Esophagus muscularis mucosa (tissue), 4 donors: ENCODE data around the gene ANAPC7. TPM values are rescaled to one million over a fixed set of nuclear protein-coding genes. Genes with fewer than 3 reads are reported as not detected.
"Not testable (repeated sequence)": the region's sequence is repeated elsewhere in the genome, so short reads cannot be mapped to it uniquely, and the experiment has no call there.

Source experiments
- DNase-seq: peaks from one replicate; pipeline ENCODE4 v3.0.0-alpha.2; 2017; ENCODE audit errors: extremely low spot score
- H3K27ac ChIP-seq, 4 donors: fragments of 200-600 bp; sonication (generic); replicated peaks in 1 of 4; 1 replicate in 3 of 4; 2 replicates in 1 of 4; pipeline ENCODE4 v1.5.1; 2016 to 2019; ENCODE audit warnings: mild to moderate bottlenecking in 1 of 4
- H3K27me3 ChIP-seq, 4 donors: fragments of 200-600 bp; sonication (generic); one replicate each; pipeline versions ENCODE4 v1.5.1 to v1.6.0; 2016 to 2019
- H3K36me3 ChIP-seq, 4 donors: fragments of 200-600 bp; sonication (generic); one replicate each; pipeline ENCODE4 v1.5.1; 2016 to 2019
- H3K4me1 ChIP-seq, 4 donors: fragments of 200-600 bp; sonication (generic); one replicate each; pipeline ENCODE4 v1.5.1; 2016 to 2019
- H3K4me3 ChIP-seq, 4 donors: fragments of 200-600 bp; sonication (generic); 1 replicate in 2 of 4; 2 replicates in 2 of 4; pipeline ENCODE4 v1.5.1; 2016 to 2019; ENCODE audit warnings: mild to moderate bottlenecking in 4 of 4, moderate library complexity in 1 of 4
- H3K9me3 ChIP-seq, 4 donors: fragments of 200-600 bp; sonication (generic); 1 replicate in 3 of 4; 2 replicates in 1 of 4; pipeline ENCODE4 v1.5.1; 2016 to 2019
- CTCF ChIP-seq, 3 experiments: fragments of 200-600 bp in 2 of 3; fragments of 450-650 bp in 1 of 3; sonication (generic) in 2 of 3; IDR thresholded peaks; one replicate each; pipeline ENCODE4 v1.5.1; 2017 to 2019; ENCODE audit warnings: antibody characterized with exemption in 3 of 3, mild to moderate bottlenecking in 2 of 3, moderate library complexity in 1 of 3
- EP300 ChIP-seq: sonication (generic); formaldehyde crosslinking; IDR thresholded peaks from one replicate; pipeline ENCODE4 v1.6.1; 2017; ENCODE audit warnings: antibody characterized with exemption
- POLR2A ChIP-seq: fragments of 450-650 bp; IDR thresholded peaks from one replicate; pipeline ENCODE4 v1.6.1; 2017; ENCODE audit warnings: antibody characterized with exemption, moderate library complexity, mild to moderate bottlenecking, low read depth
- POLR2AphosphoS5 ChIP-seq, 2 donors: sonication (generic); formaldehyde crosslinking; IDR thresholded peaks; one replicate each; pipeline ENCODE4 v1.6.1; 2017; ENCODE audit warnings: antibody characterized with exemption in 2 of 2
- WGBS: methylation state at CpG from one replicate; pipeline ENCODE4 v1.1.5; 2018; 5-methylcytosine and 5-hydroxymethylcytosine counted together
- intact Hi-C: fragments of 100-400 bp; cut with DNase I; formaldehyde crosslinking; loops from one replicate; pipeline ENCODE4 v1.15.1; 2023
- total RNA-seq, 4 donors: library from RNA; depleted of rRNA; stranded (reverse); fragments of >200 nt; gene quantifications; one replicate each; pipeline versions ENCODE4 v1.1.0 to v1.2.1, GENCODE V29; 2016

Gene ANAPC7
- total RNA-seq, 4 donors from 2014 or later, result 32.5 to 35.0 (median 33.2) TPM

GRCh38 chr12:110403976-110404682 is 621 bp upstream of the ANAPC7 start:
- intact Hi-C loops, result no loop called here
- H3K4me1 ChIP-seq, result peaks cover 10 to 36% (median 27%) of the 10 kb centered on the region in 4 donors
- H3K4me3 ChIP-seq, result peak overlapping the region; percentile 80 to 97 (median 90)
- WGBS, result 20% methylated on average over 21 of the region's 21 CpGs
- TF ChIP-seq POLR2A, result no peak
- no peak for TF ChIP-seq CTCF (IDR thresholded peaks at IDR 0.05)
- peak in 1 of 2 donors; percentile 7 for TF ChIP-seq POLR2AphosphoS5 (IDR thresholded peaks at IDR 0.05)
- no peak for TF ChIP-seq EP300
- peaks cover 0 to 18% (median 12%) of the 10 kb centered on the region in 4 donors for H3K36me3 ChIP-seq
- no peak for DNase-seq
- H3K27me3 ChIP-seq, result no peaks in the 10 kb centered on the region
- peak overlapping the region; percentile 88 to 92 (median 90) for H3K27ac ChIP-seq
- no peaks in the 10 kb centered on the region for H3K9me3 ChIP-seq

- 100% methylated on average over 4 of the region's 4 CpGs for WGBS
Observed at GRCh38 chr12:110382683-110383082, 20.8 kb downstream of the ANAPC7 start.

GRCh38 chr12:110379631-110380030 is 23.9 kb downstream of the ANAPC7 start:
- no peaks in the 10 kb centered on the region for H3K9me3 ChIP-seq
- no peak overlapping the region for H3K4me3 ChIP-seq
- WGBS, result 55% methylated on average over 2 of the region's 2 CpGs
- H3K27ac ChIP-seq, result peak overlapping the region in 3 of 4 donors; percentile 16 to 51 (median 19)
- H3K36me3 ChIP-seq, result peaks cover 48 to 97% (median 89%) of the 10 kb centered on the region in 4 donors
- no peak for DNase-seq
- H3K27me3 ChIP-seq, result no peaks in the 10 kb centered on the region
- TF ChIP-seq EP300 (no peak), POLR2A (no peak), POLR2AphosphoS5 (IDR thresholded peaks at IDR 0.05) (no peak), CTCF (IDR thresholded peaks at IDR 0.05) (no peak)
- H3K4me1 ChIP-seq, result peaks cover 4 to 11% (median 6%) of the 10 kb centered on the region in 4 donors
- intact Hi-C loops, result no loop called here

More at GRCh38 chr12:110382683-110383082, 20.8 kb downstream of the ANAPC7 start:
- peaks cover 4 to 19% (median 6%) of the 10 kb centered on the region in 4 donors for H3K4me1 ChIP-seq
- no peaks in the 10 kb centered on the region for H3K9me3 ChIP-seq
- intact Hi-C loops, result no loop called here
- no peak for DNase-seq
- no peak overlapping the region for H3K27ac ChIP-seq
- TF ChIP-seq EP300, result no peak
- peaks cover 46 to 96% (median 86%) of the 10 kb centered on the region in 4 donors for H3K36me3 ChIP-seq
- no peak overlapping the region for H3K4me3 ChIP-seq
- no peaks in the 10 kb centered on the region for H3K27me3 ChIP-seq

GRCh38 chr12:110379197-110379596 is 24.3 kb downstream of the ANAPC7 start:
- Histone ChIP-seq H3K4me1 (peaks cover 3 to 13% (median 7%) of the 10 kb centered on the region in 4 donors), H3K27me3 (no peaks in the 10 kb centered on the region), H3K9me3 (no peaks in the 10 kb centered on the region), H3K36me3 (peaks cover 47 to 97% (median 89%) of the 10 kb centered on the region in 4 donors), H3K27ac (peak overlapping the region in 3 of 4 donors; percentile 16 to 51 (median 19)), H3K4me3 (no peak overlapping the region)
- TF ChIP-seq POLR2AphosphoS5 (IDR thresholded peaks at IDR 0.05) (no peak), POLR2A (no peak), EP300 (no peak), CTCF (IDR thresholded peaks at IDR 0.05) (no peak)
- intact Hi-C loops, result no loop called here
- 80% methylated on average over 3 of the region's 3 CpGs for WGBS
- DNase-seq, result no peak

- DNase-seq, intact Hi-C loops, H3K9me3 ChIP-seq, H3K27me3 ChIP-seq, H3K4me3 ChIP-seq: not testable (repeated sequence)
- peaks cover 47 to 100% (median 93%) of the 10 kb centered on the region in 4 donors for H3K36me3 ChIP-seq
- H3K4me1 ChIP-seq, result peaks cover 11 to 20% (median 15%) of the 10 kb centered on the region in 4 donors
- H3K27ac ChIP-seq, result peak overlapping the region in 2 of 4 donors; percentile 8 to 16
- WGBS, result 87% methylated on average over 17 of the region's 17 CpGs
Observed at GRCh38 chr12:110378131-110378790, 25.2 kb downstream of the ANAPC7 start.
